GM18873 (cell line): Measurements from ENCODE around the gene BCAS3.
"Not testable (repeated sequence)": the region's sequence is repeated elsewhere in the genome, so short reads cannot be mapped to it uniquely, and the experiment has no call there.

Source experiments
- ATAC-seq: cut with Tn5 transposase; IDR thresholded peaks from one replicate; pipeline ENCODE4 v1.9.1; 2021; ENCODE audit warnings: mild to moderate bottlenecking, moderate library complexity, moderate number of reproducible peaks; ENCODE audit not compliant: unreplicated experiment, low FRiP score

Gene BCAS3

DNA sequence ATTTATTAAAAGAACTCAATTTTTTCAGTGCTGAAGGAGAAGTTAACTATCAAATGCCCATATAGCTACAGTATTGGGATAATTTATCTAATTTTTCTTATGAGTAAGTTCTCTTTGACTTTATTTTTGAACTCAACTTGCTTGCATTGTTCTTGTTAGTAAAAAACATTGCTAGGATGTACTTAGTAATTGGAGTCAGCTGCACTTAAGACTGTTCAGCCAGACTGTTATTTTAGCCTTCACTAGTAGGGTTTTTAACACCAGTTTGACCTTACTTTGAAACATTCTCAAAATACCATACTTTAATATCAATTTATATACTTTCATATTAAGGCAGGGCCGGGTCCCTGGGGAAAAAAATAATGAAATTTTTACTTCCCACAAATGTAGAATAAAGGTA lies 465.4 kb downstream of the BCAS3 start:
- no peak for ATAC-seq

DNA sequence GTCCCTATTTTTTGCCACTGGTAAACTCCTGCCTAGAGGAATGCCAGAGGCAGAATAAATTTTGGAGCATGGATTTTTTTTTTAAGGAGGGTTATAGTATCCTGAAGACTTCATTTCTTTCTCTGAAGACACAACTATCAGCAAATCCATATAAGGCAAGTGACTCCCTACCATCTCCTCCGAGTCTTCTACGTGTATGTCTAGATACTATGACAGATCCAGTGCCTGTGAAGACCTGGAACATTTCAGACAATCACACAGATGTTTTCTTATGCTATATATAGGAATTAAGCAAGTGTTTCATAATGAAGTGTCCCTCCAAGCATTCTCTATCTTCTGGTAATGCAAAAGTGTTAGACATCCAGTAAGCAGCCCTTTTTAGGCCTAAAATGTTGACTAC lies 466.5 kb downstream of the BCAS3 start:
- ATAC-seq = no peak

DNA sequence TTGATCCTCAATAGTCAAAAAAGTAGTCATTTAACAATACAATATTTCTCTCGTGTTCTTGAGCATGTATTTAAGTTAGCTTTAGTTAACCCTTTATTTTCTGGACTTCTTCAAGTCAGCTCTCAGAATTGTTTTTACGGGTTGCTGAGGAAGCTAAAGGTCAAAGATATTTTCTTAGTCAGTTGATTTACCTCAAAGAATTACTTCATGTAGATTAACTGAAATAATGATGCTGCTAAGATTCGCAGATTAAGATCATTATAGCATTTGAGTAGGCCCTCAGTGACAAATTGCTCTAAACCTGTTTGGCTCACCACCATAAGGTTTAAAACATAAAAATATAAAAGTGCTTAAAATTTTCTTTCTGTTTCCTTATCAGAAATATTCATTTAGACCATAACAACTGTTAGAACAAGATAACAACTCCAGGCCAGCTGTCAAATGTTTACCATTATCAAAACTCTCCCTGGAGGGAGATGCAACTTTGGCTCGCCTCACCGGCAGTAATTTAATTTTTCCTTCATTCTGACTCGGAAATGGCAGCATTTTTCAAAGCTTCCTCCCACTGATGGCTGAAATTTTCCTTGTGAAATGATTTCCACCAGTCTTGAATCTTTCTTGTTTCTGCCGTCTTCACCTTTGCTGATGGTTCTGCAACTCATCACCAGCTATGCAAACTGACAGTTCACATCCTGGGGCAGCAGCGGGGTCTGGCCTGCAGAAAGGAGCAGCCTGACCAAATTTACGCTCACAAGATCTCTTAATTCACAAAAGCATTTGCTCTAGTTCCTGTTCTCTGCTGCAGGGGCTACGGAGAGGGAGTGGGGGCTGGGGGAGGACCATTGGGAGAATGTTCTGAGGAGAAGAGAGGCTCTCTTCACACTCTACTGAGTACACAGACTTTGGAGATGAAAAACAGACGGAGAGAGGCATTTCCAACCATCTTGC lies 467.2 kb downstream of the BCAS3 start:
- ATAC-seq = no peak

DNA sequence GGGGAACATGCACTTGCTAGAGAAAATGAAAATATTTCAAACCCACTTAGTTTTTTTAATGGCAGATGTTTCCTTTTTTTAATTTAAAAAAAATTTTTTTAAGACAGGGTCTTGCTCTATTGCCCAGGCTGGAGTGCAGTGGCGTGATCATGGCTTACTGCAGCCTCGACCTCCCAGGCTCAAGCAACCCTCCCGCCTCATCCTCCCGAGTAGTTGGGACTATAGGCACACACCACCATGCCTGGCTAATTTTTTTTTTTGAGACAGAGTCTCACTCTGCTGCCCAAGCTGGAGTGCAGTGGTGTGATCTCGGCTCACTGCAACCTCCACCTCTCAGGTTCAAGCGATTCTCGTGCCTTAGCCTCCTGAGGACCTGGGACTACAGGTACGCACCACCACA lies 469.2 kb downstream of the BCAS3 start:
- not testable (repeated sequence) for ATAC-seq

DNA sequence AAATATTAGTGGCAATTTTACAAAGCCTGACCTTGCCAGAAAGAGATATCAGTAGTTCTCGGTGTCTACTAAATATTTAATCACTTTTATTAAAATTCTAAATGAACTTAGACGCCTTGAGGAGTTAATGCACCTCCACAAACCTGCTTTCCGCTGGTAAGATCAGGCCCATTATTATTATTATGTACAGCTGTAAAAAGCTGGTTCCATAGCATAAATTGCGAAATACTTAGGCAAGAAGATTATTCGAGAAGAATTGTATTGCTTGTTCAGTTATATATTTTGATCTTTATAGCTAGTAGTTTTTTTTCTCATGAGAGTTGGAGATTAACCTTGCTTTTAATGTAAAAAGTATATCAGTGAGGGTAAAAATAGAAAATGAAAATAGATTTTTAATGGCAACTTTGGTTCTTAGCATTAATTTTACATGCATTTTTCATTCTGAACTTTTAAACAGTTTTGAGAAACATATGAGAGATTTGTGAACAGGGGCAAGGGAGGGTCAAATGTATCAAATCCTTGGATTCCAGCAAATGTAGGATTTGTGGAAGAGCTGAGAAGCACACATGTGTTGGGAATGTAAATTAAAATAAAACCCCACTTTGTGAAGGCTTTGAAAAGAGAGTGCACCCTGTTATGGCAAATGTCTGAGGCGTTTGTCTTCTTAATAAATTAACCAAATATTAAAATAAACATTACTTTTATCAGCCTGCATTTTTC lies 471.6 kb downstream of the BCAS3 start:
- no peak for ATAC-seq

DNA sequence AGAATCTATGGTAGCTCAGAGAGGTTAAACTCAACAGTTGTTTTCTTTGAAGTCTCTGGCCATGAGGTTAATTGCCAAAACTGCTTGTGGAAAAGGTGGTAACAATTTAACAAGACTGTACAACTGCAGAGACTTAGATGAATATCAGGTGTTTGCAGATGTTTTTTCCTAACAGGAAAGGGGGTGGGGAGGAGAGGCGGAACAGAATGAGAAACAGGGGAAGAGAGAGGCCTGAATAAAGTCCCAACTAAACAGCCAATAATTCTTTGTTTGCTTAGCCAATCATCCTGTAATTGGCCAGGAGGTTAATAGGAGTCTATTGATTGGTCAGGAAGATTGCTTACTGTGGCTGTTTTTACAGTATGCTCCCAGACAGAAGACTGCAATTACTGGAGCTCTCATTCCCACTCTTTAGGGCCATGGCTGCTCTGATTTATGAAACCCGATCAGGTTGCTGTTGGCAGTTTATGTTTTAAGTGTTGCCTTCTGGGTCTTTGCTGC lies 472.3 kb downstream of the BCAS3 start:
- no peak for ATAC-seq

DNA sequence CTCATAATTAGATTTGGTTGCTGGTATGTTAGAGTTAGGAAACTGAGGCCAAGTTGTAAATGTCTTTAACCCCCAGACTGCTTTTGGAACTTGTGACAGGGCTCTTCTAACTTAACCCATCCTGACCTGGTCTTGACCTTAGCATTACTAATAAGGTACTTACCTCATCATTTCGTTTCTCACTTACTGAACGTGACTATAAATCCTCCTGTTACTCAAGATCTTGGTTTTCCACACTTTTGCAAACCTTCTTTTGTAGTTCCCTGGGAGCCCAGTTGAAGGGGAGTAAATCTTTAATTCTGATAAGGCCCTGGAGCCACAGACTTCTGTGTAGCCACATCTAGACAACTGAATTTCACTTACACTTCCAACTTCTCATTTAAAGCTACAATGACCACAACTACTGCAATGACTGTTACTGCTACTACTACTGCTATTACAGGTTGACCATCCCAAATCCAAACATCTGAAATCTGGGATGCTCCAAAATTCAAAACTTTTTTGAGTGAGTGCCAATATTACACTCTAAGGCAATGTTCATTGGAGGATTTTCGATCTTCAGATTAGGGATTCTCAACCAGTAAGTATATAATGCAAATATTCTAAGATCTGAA lies 473.1 kb downstream of the BCAS3 start:
- ATAC-seq = no peak

DNA sequence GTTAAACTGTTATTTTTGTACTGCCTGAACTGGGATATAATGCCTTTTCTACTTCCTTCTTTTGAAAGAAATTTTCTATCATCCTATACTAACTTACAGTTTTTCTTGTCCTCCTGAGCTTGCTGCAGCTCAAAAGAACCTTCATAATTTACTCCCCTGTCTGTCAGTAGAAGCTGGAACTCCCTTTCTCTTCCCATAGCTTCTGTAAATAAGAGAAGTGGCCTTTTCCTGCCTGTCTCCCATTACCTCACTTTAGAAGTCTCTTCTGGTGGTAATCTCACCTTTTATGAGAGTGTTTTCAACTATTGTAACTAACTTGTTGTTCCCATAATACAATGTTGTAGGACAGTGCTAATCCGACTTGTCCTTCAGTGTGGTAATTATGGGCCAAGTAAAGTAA lies 475.2 kb downstream of the BCAS3 start:
- no peak for ATAC-seq

DNA sequence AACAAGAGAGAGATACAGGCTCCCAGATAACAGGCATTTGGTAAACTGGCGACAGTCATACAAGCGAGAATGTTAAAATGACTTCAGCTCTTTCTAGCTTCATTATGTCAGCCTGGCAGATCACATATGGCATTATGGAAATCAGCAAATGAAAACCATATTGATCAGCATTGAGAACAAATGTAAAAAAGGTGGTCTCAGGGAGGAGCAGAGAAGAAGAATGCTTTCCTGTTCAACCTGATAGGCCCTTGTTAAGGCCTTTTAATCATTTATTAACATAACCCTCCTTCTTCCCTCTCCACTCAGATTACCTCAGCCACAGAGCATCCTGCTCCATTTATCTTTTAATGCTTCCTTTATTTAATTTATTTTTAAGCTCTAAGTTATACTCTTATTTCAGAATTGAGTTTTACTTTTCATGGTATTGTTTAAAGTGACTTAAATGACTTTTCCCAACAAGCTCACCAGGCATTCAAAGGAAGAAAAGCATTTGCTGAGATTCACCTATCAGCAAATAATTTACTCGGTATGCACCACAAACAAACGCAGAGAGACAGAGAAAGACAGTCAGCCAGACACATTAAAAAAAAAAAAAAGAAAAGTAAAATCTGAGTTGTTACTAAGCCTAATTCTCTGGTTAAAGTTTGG lies 478.1 kb downstream of the BCAS3 start:
- no peak for ATAC-seq

DNA sequence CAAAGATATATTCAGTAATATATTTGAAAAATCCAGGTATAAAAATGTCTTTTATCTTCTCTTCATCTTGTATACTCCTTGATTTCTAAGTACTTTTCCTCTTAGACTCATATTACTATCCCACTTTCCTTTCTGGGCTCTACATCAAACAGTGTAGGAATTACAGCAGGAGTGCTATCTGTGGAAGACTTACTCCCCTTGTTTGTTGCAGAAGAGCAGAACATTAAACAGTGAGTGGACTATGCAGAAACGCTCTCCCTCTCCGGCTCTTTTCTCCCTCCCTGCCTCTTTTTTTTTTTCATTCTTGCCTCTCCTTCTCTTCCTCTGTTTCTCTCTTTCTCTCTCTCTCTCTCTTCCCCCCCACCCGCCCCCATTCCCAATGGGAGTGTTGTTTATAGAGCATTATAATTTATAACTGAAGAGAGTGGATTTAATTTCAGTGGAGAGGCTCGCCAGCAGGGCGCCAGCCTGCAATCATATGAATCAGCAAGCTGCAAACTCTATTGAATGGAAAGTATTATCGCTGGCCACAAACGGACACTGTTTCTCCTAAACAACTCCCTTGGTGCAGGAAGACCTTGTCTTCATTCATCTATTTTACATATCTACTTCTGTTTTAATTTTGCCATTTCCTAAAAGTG lies 479.7 kb downstream of the BCAS3 start:
- no peak for ATAC-seq

DNA sequence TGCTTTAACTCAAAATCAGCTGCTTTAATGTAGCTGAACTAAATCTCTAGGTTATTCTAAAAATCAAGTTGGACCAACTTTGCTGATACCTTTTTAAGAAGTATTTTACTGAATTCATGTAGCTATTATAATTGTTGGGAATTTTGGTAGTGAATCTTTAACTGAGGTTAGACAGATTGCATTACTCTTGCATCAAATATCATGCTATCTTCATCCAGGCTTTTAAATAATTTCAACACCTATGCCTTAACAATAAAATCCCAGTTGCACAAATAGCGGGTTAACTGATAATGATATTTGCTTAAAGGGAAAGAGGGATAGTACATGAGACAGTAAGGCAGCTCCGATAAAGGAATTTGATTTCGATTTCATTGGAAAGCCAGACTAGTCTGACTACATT lies 480.7 kb downstream of the BCAS3 start:
- no peak for ATAC-seq

DNA sequence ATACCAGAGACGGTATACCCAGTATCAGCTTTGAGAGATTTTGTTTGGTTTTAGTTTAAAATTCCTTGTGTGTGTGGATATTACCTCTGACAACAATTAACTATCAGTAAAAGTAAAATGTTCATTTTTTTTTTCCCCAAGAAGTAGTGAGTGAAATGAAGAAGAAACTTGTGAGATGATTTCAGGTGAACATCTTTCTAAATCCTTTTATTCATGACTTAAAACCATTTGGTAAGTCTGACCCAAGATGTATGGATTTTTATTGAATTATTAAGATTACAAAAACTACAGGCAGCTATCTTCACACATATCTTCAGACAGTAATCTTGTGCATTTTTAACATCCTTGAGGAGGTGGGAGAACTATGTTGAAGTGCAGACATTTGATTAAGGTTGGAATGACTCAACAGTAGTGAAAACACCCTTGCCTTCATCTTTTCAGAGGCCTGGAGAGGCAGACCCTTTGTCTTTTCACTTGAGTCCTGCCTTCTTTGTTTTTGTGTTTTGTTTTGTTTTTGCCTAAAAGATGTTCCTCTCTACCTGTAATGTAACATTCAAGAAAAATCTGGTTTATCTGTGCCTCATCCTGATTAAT lies 481.7 kb downstream of the BCAS3 start:
- ATAC-seq = no peak

DNA sequence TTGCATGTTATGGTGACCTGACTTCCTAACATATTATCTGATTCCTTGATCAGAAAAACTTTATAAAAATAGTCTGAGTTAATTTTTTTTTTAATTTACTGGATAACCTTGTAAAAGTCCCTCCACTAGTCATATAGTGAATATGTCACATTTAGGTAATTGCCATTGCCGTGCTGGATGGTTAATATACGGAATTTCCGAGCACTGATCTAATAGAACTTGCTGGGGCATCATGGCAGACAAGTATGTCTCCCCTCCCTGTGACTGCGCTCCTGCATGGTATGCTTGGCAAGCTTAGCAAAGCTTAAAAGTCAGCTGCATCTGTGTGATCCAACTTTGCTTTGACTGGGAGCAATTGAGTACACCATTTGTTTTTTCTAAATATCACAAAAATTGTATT lies 482.6 kb downstream of the BCAS3 start:
- ATAC-seq = no peak

DNA sequence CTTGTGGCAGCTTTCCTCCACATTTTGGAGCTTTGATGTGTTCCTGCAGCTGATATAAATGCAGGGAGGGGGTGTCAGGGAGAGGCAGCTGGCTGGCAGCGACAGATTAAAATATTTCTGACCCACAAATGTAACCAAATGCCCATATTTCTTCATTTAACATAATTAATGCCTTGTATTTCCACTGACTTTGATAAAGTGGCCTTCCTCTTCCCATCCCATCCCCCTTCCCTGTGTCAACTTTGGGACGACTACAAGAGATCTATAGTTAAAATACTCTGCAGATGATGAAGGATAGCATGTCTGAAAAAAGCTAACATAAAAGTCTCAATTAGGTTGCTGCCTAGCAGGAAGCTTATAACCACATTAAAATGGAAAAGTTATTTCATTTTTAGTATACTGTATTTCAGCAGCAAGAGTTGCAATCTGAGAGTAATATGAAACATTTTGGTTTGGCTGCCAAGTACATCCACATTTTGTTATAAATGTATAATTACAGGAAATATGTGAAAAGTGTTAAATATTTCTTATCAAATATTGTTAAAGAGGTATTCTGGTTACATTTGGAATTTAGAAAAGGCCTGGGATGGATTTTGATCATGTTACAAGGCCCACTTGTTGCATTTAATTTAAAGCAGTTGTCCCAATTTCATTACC lies 483.3 kb downstream of the BCAS3 start:
- no peak for ATAC-seq

DNA sequence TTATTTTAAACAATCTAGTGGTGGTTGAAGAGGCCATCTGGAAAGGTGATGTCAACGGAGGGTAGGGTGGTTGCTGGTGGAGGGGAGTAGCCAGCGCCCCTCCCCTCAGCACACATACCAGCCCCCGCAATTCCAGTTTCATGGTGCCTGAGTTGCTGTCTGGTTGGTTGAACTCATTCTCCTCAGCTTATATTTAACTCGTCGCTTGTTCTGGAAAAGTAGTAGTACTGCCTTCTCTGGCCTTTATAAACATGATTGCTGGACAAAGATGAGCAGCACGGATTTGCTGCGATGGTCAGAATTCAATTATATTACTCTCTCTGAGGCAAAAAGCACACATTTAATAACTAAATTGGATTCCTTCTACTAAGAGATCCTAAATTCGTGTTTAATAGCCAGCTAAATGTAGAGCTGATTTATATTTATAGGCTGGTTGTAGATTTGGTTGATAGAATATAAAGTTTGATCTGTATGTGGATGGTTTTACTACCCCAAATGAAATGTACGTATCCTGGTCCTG lies 484.0 kb downstream of the BCAS3 start:
- ATAC-seq = no peak

DNA sequence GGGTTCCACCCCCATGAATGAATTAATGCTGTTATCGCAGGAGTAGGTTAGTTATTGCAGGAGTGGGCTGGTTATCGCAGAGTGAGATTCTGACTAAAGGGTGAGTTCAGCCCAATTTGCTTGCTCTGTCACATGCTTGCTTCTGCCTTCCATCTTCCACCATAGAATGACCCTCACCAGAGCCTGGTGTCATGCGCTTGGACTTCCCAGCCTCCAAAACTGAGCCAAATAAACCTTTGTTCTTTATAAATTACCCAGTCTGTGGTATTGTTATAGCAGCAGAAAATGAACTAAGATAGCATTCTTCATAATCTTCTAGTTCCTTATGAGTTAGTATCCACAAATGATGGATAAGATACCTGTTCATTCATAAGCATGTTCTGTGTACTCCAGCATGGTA lies 486.9 kb downstream of the BCAS3 start:
- ATAC-seq = no peak

DNA sequence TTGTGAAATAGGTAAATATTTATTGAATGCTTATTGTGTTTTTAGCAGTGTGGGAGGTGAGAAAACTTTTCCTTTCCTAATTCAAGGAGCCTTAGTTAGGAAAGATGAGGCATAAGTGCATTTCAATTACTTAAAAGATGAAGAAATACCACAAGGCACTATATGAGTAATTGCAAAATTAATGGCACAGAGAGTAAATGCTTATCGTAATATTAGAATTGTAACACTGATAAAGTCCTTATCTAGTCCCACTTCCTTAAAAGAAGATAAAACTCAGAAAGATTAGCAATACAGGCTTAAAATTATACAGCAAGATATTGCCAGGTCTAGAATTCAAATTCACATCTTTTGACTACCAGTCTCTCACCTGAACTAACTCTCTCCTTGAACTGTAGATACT lies 489.4 kb downstream of the BCAS3 start:
- no peak for ATAC-seq

DNA sequence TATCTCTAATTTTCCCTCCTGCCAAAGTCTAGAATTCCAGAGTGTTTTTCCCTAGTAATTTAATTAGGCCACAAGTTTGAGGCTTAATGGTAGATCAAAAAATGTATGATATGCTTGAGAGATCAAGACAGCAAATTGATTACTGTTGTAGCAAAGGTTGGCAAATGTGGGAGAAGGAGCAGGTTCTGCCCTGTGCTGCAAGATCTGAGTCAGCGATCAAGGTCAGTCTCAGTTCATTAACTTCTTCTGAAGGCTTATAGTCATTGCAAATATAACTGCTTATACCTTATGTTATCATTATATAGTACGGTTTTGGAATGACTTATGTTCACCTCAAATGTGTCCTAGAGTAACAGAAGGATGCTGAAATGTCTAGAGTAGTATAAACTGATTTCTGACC lies 490.9 kb downstream of the BCAS3 start:
- no peak for ATAC-seq

DNA sequence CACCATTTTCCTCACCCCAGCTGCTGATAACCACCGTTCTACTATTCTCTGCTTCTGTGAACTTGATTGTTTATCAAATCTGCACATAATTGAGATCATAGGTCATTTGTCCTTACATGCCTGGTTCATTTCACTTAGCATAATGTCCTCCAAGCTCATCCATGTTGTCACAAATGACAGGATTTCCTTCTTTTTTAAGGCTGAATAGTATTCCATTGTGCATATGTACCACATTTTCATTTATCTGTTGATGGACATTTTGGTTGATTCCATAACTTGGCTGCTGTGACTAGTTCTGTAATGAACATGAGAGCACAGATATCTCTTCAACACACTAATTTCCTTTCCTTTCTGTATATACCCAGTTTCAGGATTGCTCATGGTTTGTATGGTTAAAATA lies 496.7 kb downstream of the BCAS3 start:
- no peak for ATAC-seq
